GM19043 (cell line): ENCODE results near the gene CCDC24.

ENCODE experiments used
- ATAC-seq: cut with Tn5 transposase; IDR thresholded peaks from one replicate; pipeline ENCODE4 v1.9.1; 2021; ENCODE audit warnings: low read depth; ENCODE audit not compliant: unreplicated experiment

Gene CCDC24

DNA sequence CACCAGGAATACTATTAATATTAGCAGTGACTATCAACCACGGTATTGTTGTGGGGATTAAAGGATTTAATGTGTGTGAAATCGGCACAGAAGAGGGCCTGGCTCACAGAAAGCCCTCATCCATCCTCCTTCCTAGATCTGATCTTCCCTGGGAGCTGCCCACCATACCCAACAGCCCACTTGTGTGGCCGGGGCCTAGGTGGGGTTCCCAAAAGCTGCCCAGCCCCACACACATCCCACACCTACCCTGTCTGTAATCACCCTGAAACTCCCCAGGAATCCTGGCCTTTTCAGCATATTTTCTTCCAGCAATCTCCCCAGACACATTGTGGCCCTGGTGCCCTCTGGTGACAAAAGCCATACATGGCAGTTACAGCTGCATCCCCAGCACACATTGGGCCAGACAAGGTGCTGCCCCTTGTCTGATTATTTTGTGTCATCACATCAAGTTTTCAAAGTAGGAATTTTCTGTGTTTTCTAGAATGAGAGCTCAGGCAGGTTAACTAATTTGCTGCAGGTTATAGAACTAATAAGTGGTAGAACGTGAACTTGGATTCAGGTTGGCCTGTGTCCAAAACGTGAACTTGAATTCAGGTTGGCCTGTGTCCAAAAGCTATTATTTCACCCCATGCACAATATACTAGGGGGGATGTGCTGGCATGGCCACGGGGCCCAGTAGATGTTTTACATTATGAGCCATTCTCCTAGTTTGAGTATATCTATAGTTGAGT lies 45.2 kb downstream of the CCDC24 start:
- ATAC-seq = no peak

GRCh38 chr1:44037154-44037553 lies 45.8 kb downstream of the CCDC24 start:
- no peak for ATAC-seq

- ATAC-seq = no peak
Observed at GRCh38 chr1:44038876-44039657, 47.7 kb downstream of the CCDC24 start.

DNA sequence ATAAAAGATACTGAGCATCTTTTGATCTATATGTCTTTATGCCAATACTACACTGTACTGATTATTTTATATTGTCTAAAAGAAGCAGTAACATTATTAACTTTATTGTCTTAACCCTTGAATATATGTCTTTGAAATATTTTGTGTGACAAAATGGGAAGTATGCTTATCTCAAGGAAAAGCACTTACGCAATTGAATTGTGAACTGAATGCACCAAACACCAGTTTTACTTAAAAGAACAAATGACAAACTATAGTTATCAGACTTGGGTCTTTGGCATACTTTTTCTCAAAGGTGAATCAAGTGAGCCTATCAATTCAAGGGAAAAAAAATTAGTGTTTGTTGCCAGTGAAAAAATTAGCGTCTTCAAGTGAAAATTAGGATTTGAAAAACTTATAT lies 49.0 kb downstream of the CCDC24 start:
- no peak for ATAC-seq

- ATAC-seq = no peak
Observed at GRCh38 chr1:44040846-44041245, 49.4 kb downstream of the CCDC24 start.

DNA sequence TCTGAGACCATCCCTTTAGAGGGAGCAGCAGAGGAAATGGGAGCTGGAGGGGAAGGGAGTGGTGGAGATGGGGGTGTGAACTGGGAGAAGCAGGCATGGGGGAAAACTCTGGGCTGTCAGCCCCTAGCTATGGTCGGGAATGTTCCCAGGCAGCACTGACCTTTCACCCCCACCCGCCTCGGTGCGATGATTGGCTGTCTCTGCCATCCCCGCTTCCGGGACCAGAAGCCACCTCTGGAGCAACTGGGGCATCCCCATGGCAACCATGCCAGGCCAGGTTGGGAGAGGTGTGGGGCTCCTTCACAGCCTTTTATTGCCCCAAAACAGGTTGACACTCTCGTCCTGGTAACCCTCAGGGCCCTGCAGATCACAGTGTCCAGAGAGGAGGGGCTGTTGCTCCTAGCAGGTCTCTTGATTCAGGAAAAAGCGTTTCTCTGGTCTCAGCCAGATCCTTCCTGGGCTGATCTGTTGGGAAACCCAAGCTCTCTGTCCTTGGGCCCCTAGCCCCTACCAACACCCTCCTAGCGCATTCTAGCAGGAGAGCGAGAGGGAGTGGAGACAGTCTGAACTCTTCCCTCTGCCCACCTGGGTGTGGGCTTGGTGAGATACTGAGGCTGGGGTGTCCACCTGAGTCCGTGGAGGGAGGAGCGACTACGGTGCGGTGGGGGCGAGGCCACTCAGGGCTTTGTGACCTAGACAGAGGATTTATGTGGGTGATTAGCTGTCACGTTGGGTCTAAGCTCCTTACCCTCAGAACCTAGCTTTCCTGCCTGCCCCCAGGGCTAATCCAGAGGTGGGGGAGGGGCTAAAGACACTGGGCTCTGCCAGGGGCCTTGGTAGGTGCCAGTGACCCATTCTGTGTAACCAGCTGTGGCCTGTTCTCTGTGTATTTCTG lies 52.0 kb downstream of the CCDC24 start:
- no peak for ATAC-seq

DNA sequence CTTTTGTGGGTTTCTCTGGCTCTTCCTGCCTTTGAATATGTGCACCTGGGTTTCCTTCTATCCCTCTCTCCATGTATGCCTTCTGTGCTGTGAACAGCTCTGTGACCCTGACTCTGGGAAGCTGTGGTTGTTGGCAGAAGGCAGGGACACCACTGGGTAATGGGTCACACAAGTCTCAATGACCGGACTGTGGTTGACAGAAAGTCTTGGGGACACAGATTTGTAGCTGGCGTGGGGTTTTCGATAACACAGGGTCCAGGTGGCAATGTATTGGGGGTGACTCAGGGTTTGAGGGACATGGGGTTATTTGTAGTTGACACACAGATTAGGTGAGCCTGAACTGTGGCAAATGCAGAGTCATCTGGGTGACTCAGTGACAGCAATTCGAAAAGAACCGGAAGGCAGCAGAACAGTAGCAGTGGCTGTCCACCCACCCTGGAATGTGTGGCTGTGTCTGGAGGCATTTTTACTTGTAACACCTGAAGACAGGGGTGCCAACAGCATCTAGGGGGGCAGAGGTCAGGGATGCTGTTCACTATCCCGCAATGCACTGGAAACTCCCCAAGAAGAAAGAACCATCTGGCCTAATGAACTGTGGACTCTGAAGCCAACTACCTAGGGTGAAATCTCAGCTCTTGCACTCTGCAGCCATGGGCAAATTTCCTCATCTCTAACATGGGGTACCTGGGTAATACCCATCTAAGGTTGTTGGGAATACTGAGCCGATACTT lies 52.8 kb downstream of the CCDC24 start:
- no peak for ATAC-seq

- no peak for ATAC-seq
Observed at GRCh38 chr1:44045064-44045463, 53.7 kb downstream of the CCDC24 start.
